ENCODE measurements around the gene PGAM4.
"Not testable (repeated sequence)": the region's sequence is repeated elsewhere in the genome, so short reads cannot be mapped to it uniquely, and the experiment has no call there.

Gene PGAM4

DNA sequence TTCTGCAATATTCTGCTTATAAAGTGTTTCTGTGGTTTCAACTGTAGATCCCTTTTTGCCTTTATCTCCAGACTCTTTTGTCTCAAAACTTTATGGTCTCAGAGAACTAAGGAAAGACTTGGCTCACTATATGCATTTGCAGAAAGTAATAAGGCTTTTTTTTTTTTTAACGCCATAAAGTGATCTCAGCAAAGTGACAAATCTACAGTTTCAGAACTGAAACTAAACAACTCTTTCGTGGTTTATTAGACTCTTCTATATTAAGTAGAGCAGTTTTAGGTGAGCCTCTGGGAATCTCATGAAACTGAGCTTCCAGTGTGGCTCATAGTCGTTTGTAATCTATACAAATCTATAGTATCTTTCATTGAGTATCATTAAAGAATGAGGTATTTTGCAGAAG, 43.7 kb downstream of the PGAM4 start:
- DNase-seq (ENCODE audit: low spot score), result no peak

GRCh38 chrX:77924320-77924859, 45.0 kb downstream of the PGAM4 start:
- DNase-seq (ENCODE audit: low spot score), result no peak

- DNase-seq (ENCODE audit: low spot score), result no peak
Measured at GRCh38 chrX:77922787-77923186, 46.7 kb downstream of the PGAM4 start.

DNA sequence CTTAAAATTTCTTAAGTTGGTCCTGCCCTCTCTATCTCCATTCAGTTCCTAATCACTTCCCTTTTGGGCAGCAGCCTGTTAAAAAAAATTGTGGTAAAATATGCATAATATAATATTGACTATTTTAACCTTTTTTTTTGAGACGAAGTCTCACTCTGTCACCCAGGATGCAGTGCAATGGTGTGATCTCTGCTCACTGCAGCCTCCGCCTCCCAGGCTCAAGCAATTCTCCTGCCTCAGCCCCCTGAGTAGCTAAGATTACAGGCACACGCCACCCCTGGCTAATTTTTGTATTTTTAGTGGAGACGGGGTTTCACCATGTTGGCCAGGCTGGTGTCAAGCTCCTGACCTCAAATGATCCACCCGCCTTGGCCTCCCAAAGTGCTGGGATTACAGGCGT, 50.1 kb downstream of the PGAM4 start:
- not testable (repeated sequence) for DNase-seq (ENCODE audit: low spot score)

GRCh38 chrX:77918568-77918967, 50.9 kb downstream of the PGAM4 start:
- no peak for DNase-seq (ENCODE audit: low spot score)

Measured in RKO (cell line).